Measurements from ENCODE around the gene GNPDA1. TPM values are rescaled to one million over a fixed set of nuclear protein-coding genes. Genes with fewer than 3 reads are reported as not detected.

The GNPDA1 gene
- polyA plus RNA-seq, 1 experiment: 26.3 TPM

DNA sequence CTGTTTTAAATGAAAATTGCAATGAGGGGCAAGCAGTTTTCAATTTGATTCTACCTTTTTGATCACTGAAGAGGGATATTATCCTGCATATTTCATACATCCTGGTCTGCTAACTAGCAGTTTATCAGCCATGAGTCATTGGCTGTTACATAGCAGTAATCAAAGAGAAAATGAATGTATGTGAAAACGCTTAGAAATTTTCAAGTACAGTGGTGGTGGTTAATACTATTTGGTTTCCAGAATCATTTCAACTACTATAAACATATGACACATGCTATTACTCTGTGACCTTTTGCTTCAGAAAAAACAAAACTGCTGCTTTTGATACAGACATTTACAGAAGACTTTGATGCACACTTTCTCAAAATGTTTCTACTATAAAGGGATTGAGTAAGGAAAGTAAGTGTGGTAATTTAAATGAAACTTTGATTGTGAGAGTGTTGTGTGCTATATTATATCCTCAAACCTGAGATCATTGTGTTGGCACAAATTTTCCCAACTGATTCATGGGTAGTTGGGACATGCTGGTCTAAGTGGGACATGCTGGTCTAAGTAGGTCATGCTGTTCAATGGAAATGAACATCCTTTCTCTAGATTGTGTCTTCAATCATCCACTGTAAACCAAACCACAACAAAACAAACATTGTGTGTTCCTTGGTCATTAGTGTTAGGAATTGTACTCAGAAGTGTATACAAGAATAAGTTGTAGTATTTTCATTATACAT, 38.8 kb downstream of the GNPDA1 start:
- Histone ChIP-seq H3K4me3 (ENCODE audit: low read depth, low read length) (no peak overlapping the region; the same call in 1 of the 2 replicates), H3K27me3 (ENCODE audit: control insufficient read depth, insufficient read depth, low read length) (no peaks in the 10 kb centered on the region), H3K9me3 (ENCODE audit: control insufficient read depth, insufficient read depth, low read length) (no peaks in the 10 kb centered on the region; the same call in 1 of the 2 replicates), H3K27ac (ENCODE audit: low read depth, low read length) (no peak overlapping the region)
- POLR2A ChIA-PET: no interaction called here
- peak; percentile 48 for DNase-seq (ENCODE audit: low read depth, low spot score)
- TF ChIP-seq, protein P1, sequence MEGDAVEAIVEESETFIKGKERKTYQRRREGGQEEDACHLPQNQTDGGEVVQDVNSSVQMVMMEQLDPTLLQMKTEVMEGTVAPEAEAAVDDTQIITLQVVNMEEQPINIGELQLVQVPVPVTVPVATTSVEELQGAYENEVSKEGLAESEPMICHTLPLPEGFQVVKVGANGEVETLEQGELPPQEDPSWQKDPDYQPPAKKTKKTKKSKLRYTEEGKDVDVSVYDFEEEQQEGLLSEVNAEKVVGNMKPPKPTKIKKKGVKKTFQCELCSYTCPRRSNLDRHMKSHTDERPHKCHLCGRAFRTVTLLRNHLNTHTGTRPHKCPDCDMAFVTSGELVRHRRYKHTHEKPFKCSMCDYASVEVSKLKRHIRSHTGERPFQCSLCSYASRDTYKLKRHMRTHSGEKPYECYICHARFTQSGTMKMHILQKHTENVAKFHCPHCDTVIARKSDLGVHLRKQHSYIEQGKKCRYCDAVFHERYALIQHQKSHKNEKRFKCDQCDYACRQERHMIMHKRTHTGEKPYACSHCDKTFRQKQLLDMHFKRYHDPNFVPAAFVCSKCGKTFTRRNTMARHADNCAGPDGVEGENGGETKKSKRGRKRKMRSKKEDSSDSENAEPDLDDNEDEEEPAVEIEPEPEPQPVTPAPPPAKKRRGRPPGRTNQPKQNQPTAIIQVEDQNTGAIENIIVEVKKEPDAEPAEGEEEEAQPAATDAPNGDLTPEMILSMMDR (IDR thresholded peaks at IDR 0.05; ENCODE audit: low read depth, low read length): no peak
- CTCF ChIA-PET: no interaction called here

DNA sequence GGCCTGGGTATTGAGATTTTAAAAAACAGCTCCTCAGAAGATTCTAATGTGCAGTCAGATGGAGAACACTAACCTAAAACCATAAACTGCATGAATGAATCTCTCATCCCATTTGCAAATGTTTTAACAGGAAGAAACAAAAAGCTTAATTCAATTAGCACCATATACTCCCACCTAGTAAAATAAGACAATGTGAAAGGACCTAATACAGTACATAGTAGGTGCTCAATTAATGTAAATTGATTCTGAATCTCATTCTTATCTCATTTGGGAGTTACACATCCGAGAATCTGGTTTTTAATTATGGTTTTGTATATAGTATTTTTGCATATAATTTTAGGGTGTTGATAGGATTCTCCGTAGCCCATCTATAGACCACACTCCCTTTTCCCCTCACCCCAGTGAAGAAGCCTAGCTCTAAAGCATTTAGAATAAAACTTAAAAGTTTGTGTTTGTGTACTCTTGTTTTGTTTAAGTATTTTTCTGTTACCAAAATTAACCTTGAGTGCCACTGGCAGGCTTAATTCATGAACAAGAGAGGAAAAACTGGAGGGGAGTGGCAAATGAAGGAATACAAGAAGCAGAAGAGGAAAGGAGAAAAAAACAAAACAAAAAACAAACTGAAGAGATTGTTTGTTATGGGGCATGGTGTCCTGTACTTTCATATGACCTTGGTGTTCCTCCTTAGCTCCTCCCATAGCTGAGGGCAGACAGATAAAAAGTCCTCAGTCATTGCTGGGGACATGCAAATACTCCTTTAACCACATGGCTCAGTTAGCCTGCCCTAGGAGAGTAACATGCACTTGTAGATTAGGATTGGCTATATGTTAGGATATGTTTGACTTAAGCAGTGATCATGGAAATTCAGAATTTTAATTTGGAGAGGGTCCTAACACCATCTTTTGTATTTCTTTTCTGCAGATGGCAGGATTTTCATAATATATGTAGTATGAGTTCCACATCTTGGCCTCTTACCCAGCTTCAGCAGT, 42.8 kb downstream of the GNPDA1 start:
- peak overlapping the region; percentile 94 for H3K27ac ChIP-seq (ENCODE audit: low read depth, low read length)
- H3K4me3 ChIP-seq (ENCODE audit: low read depth, low read length): peak overlapping the region; percentile 70
- H3K9me3 ChIP-seq (ENCODE audit: control insufficient read depth, insufficient read depth, low read length): no peaks in the 10 kb centered on the region; the same call in 1 of the 2 replicates
- CTCF ChIA-PET: interaction anchor here (0.9 to 4.9 kb wide), 13 partner anchors 10 to 715 kb away, joined by 3 to 78 read pairs (median 4); no protein-coding TSS in a partner anchor
- TF ChIP-seq, protein P1 (IDR thresholded peaks at IDR 0.05; ENCODE audit: low read depth, low read length): no peak
- POLR2A ChIA-PET: interaction anchor here (0.6 to 1.4 kb wide), 4 partner anchors 54 to 1323 kb away, joined by 3 to 7 read pairs (median 3); partner anchors contain the start of genes HDAC3, IK, NDUFA2 and RELL2
- H3K27me3 ChIP-seq (ENCODE audit: control insufficient read depth, insufficient read depth, low read length): no peaks in the 10 kb centered on the region
- DNase-seq (ENCODE audit: low read depth, low spot score): no peak

DNA sequence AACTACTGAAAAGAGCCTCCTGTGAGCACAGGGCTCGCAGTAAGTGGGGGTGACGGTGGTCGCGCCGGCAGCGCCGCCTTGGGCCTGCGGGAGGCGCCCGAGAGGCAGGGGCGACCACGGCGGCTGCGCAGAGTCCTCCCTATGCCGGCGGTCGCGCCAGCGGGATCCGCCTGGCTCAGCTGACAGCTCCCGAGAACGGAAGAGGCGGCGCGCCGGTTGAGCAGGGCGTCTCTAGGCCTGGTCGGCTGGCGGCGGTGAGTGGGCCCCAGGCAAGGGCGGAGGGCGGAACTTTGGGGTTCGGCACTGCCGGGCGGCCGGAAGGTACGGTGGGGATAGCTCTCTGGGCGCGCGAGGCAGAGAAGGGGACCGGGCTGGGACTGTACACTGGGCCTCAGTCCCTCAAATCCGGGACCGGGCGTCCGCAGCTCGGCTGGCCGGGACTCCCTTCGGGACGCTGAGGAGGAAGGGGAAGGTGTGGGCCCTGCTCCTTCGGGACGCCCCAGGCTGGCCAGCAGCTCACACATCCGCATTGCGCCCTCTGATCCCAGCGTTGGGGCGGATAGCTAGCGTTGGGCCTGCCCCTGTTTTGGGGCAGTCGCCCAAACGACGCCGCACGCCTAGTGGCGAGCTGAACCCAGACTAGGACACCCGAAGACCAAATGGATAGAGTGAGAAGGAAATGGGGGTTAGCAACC, 43.8 kb downstream of the GNPDA1 start, which contains the start of gene RNF14:
Gene RNF14 (plus strand): TSS at position 192 of the 695 bp plus-strand sequence. CDS start 4,484 bp downstream, outside the sequence.
- peak; percentile 73 for DNase-seq (ENCODE audit: low read depth, low spot score)
- Histone ChIP-seq H3K9me3 (ENCODE audit: control insufficient read depth, insufficient read depth, low read length) (no peaks in the 10 kb centered on the region; the same call in 1 of the 2 replicates), H3K4me3 (ENCODE audit: low read depth, low read length) (peak within 1 kb of the TSS; percentile 70), H3K27ac (ENCODE audit: low read depth, low read length) (peak within 1 kb of the TSS; percentile 94), H3K27me3 (ENCODE audit: control insufficient read depth, insufficient read depth, low read length) (no peaks in the 10 kb centered on the region)
- ChIA-PET CTCF (interaction anchor here (0.6 to 4.9 kb wide), 25 partner anchors 9 to 1833 kb away, joined by 3 to 78 read pairs (median 4); partner anchors contain the start of gene DELE1), POLR2A (interaction anchor here (0.6 to 1.7 kb wide), 14 partner anchors 8 to 1928 kb away, joined by 3 to 13 read pairs (median 3); partner anchors contain the start of genes DELE1, HDAC3 and RELL2)
- TF ChIP-seq, protein P1 (IDR thresholded peaks at IDR 0.05; ENCODE audit: low read depth, low read length): peak; percentile 63

DNA sequence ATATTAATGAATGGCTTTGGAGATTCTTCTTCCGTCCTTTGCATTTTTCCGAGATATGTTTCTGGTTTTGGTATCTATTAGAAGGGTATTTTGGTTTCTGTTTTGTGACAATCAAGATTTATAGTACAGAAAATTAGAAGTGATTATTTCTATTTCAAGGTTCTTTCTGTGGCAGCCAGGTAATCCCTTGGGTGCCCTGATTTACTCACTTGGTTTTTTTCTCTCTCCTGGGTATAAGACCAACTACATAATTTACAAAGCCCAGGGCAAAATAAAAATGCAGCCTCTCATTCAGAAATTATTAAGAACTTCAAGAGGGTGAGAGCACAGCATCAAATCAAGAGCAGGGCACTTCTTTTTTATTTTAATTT, 45.9 kb downstream of the GNPDA1 start:
- Histone ChIP-seq H3K4me3 (ENCODE audit: low read depth, low read length) (no peak overlapping the region), H3K9me3 (ENCODE audit: control insufficient read depth, insufficient read depth, low read length) (no peaks in the 10 kb centered on the region; the same call in 1 of the 2 replicates), H3K27ac (ENCODE audit: low read depth, low read length) (no peak overlapping the region), H3K27me3 (ENCODE audit: control insufficient read depth, insufficient read depth, low read length) (no peaks in the 10 kb centered on the region)
- POLR2A ChIA-PET: no interaction called here
- TF ChIP-seq, protein P1 (IDR thresholded peaks at IDR 0.05; ENCODE audit: low read depth, low read length): no peak
- CTCF ChIA-PET: interaction anchor here (3.6 kb wide), 1 partner anchor 275 kb away, joined by 45 read pairs; no protein-coding TSS in a partner anchor
- no peak for DNase-seq (ENCODE audit: low read depth, low spot score)

All from AG04450 (cell line).